Measurements from ENCODE around the gene MAGI2.

The MAGI2 gene

DNA sequence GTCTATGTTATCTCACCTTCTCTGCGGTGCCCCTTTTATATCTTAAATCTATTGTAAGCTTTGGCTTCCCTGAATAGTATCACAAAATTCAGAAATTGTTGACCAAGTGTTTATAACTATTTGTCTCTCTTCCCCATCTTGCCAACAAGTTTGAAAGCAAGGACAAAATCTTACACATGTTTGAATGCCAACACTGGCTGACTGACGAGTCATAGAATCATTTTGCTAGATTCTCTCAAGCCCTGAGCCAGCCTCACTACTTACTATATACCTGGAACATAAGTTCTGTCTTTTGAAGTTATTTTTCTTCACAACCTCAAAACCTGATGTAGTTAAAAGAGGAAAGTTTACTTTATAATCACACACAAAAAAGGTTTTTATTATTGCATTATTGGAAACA lies 954.2 kb downstream of the MAGI2 start:
- no peaks in the 10 kb centered on the region for H3K79me1 ChIP-seq (ENCODE audit: low read depth, low read length)
- no peaks in the 10 kb centered on the region for H3K9me3 ChIP-seq (replicated peaks in 1 of 2; ENCODE audit: control insufficient read depth in 2 of 2, insufficient read depth in 1 of 2, low read depth in 1 of 2, low read length in 2 of 2)
- WGBS, 2 donors (ENCODE audit: extremely low coverage in 2 of 2, insufficient read length in 2 of 2, insufficient replicate concordance in 1 of 2), result no CpG with 5 or more reads among the region's 2 CpGs
- no peak overlapping the region for H3K18ac ChIP-seq (ENCODE audit: low read length)
- H3K9ac ChIP-seq (ENCODE audit: low read depth, low read length, poor library complexity), result no peak overlapping the region
- H3K4me1 ChIP-seq (ENCODE audit: control insufficient read depth in 2 of 2, insufficient read depth in 1 of 2, low read depth in 1 of 2, low read length in 2 of 2), result peaks cover 0 to 2% of the 10 kb centered on the region in 2 donors
- H3K23ac ChIP-seq (ENCODE audit: low read depth, low read length, poor library complexity), result no peak overlapping the region
- no peak overlapping the region for H2BK12ac ChIP-seq (ENCODE audit: low read length)
- H2BK120ac ChIP-seq (ENCODE audit: low read depth, low read length), result no peak overlapping the region
- H3K27ac ChIP-seq (replicated peaks; ENCODE audit: low read length), result no peak overlapping the region
- no peak for DNase-seq (ENCODE audit: low spot score)
- H2BK5ac ChIP-seq (ENCODE audit: low read length), result no peak overlapping the region
- H3K27me3 ChIP-seq (ENCODE audit: control insufficient read depth in 3 of 3, insufficient read depth in 3 of 3, low read depth in 1 of 3, low read length in 3 of 3), result no peaks in the 10 kb centered on the region
- no peak overlapping the region for H3K4me2 ChIP-seq (ENCODE audit: insufficient read depth, low read length, poor library complexity, severe bottlenecking)
- H2AFZ ChIP-seq (ENCODE audit: low read length), result no peak overlapping the region
- H2BK15ac ChIP-seq (ENCODE audit: low read length), result no peak overlapping the region
- no peaks in the 10 kb centered on the region for H3K36me3 ChIP-seq (replicated peaks in 1 of 2; ENCODE audit: control insufficient read depth in 2 of 2, insufficient read depth in 2 of 2, low read length in 2 of 2)
- no peak overlapping the region for H4K91ac ChIP-seq (ENCODE audit: low read depth, low read length, poor library complexity)
- no peak overlapping the region for H3K4ac ChIP-seq (ENCODE audit: low read length)
- no peak overlapping the region for H4K8ac ChIP-seq (ENCODE audit: low read depth, low read length)
- no peak overlapping the region for H2AK5ac ChIP-seq (ENCODE audit: low read depth, low read length)
- H3K14ac ChIP-seq (ENCODE audit: low read length), result no peak overlapping the region
- H3K4me3 ChIP-seq (ENCODE audit: low read length in 2 of 2), result no peak overlapping the region

DNA sequence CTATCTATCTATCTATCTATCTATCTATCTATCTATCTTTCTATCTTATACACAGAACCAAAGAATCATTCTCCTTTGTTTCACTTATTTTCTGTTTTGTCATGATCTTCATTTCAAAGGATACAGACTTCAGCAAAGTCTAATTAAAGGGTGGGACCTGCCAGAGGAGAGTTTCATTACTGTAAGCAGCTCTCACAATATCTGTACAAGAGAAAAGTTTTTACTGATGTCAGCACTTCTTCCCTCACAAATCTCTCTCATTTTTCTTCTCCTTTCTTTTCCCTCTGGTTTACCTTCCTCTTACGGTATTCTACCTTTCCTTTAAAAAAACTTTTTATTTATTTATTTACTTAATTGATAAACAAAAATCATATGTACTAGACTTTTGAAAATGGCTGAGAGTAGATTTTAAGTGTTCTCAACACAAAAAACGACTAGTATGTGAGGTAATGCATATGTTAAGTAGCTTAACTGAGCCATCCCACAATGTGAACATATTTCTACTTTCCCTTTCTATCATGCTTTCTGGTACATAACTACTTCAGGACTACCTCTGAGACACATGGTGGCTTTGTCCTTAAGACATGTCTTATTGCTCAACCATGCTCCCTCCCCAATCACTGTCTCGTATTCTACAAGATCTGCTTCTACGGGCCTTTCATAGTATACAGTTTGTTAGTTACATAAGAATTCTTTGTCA lies 955.6 kb downstream of the MAGI2 start:
- H3K27me3 ChIP-seq (ENCODE audit: control insufficient read depth in 3 of 3, insufficient read depth in 3 of 3, low read depth in 1 of 3, low read length in 3 of 3), result no peaks in the 10 kb centered on the region
- peaks cover 0 to 2% of the 10 kb centered on the region in 2 donors for H3K4me1 ChIP-seq (ENCODE audit: control insufficient read depth in 2 of 2, insufficient read depth in 1 of 2, low read depth in 1 of 2, low read length in 2 of 2)
- no peaks in the 10 kb centered on the region for H3K9me3 ChIP-seq (replicated peaks in 1 of 2; ENCODE audit: control insufficient read depth in 2 of 2, insufficient read depth in 1 of 2, low read depth in 1 of 2, low read length in 2 of 2)
- no peak overlapping the region for H3K4me3 ChIP-seq (ENCODE audit: low read length in 2 of 2)
- H3K79me1 ChIP-seq (ENCODE audit: low read depth, low read length), result no peaks in the 10 kb centered on the region
- DNase-seq (ENCODE audit: low spot score), result no peak
- 100% methylated on average over 1 of the region's 4 CpGs; no CpG with 5 or more reads in 1 of the 2 donors for WGBS, 2 donors (ENCODE audit: extremely low coverage in 2 of 2, insufficient read length in 2 of 2, insufficient replicate concordance in 1 of 2)
- H3K9ac ChIP-seq (ENCODE audit: low read depth, low read length, poor library complexity), result no peak overlapping the region
- H2BK5ac ChIP-seq (ENCODE audit: low read length), result no peak overlapping the region
- no peaks in the 10 kb centered on the region for H3K36me3 ChIP-seq (replicated peaks in 1 of 2; ENCODE audit: control insufficient read depth in 2 of 2, insufficient read depth in 2 of 2, low read length in 2 of 2)
- H2BK15ac ChIP-seq (ENCODE audit: low read length), result no peak overlapping the region
- no peak overlapping the region for H3K18ac ChIP-seq (ENCODE audit: low read length)
- H2BK120ac ChIP-seq (ENCODE audit: low read depth, low read length), result no peak overlapping the region
- H4K8ac ChIP-seq (ENCODE audit: low read depth, low read length), result no peak overlapping the region
- no peak overlapping the region for H3K4ac ChIP-seq (ENCODE audit: low read length)
- H3K4me2 ChIP-seq (ENCODE audit: insufficient read depth, low read length, poor library complexity, severe bottlenecking), result no peak overlapping the region
- no peak overlapping the region for H2BK12ac ChIP-seq (ENCODE audit: low read length)
- H3K23ac ChIP-seq (ENCODE audit: low read depth, low read length, poor library complexity), result no peak overlapping the region
- no peak overlapping the region for H3K27ac ChIP-seq (replicated peaks; ENCODE audit: low read length)
- no peak overlapping the region for H4K91ac ChIP-seq (ENCODE audit: low read depth, low read length, poor library complexity)
- no peak overlapping the region for H2AFZ ChIP-seq (ENCODE audit: low read length)
- no peak overlapping the region for H2AK5ac ChIP-seq (ENCODE audit: low read depth, low read length)
- H3K14ac ChIP-seq (ENCODE audit: low read length), result no peak overlapping the region

DNA sequence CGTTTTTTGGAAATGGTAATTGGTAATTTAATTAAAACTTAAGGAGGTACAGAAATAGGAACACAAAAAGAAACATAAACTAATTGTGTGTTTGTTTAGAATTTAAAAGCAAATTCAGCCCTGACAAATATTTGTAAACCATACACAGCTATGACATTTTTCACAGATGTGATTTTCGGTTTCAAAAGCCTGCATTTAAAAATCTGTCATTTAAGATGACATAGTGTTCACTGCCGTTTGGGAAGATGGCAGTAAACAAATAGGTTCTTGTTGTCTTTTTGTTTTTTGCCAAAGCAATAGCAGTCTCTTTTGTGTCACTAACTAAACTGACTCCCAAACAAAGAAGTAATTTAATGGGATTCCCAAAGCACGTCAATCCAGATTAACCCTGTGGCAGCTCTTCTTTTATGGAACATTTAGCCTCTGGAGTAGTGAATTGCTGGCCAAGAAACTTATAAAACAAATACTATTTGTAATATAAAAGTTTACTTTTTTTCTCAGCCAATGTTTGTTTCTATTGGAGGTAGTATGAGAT lies 957.3 kb downstream of the MAGI2 start:
- no peak overlapping the region for H3K4me2 ChIP-seq (ENCODE audit: insufficient read depth, low read length, poor library complexity, severe bottlenecking)
- no peak overlapping the region for H3K23ac ChIP-seq (ENCODE audit: low read depth, low read length, poor library complexity)
- no peak overlapping the region for H3K4ac ChIP-seq (ENCODE audit: low read length)
- no peak overlapping the region for H3K4me3 ChIP-seq (ENCODE audit: low read length in 2 of 2)
- no peaks in the 10 kb centered on the region for H3K36me3 ChIP-seq (replicated peaks in 1 of 2; ENCODE audit: control insufficient read depth in 2 of 2, insufficient read depth in 2 of 2, low read length in 2 of 2)
- H3K9ac ChIP-seq (ENCODE audit: low read depth, low read length, poor library complexity), result no peak overlapping the region
- no peak overlapping the region for H3K18ac ChIP-seq (ENCODE audit: low read length)
- peak; percentile 46 for DNase-seq (ENCODE audit: low spot score)
- H3K27me3 ChIP-seq (ENCODE audit: control insufficient read depth in 3 of 3, insufficient read depth in 3 of 3, low read depth in 1 of 3, low read length in 3 of 3), result no peaks in the 10 kb centered on the region
- H3K9me3 ChIP-seq (replicated peaks in 1 of 2; ENCODE audit: control insufficient read depth in 2 of 2, insufficient read depth in 1 of 2, low read depth in 1 of 2, low read length in 2 of 2), result no peaks in the 10 kb centered on the region
- no peak overlapping the region for H2BK5ac ChIP-seq (ENCODE audit: low read length)
- H4K91ac ChIP-seq (ENCODE audit: low read depth, low read length, poor library complexity), result no peak overlapping the region
- H2BK15ac ChIP-seq (ENCODE audit: low read length), result no peak overlapping the region
- no peak overlapping the region for H3K14ac ChIP-seq (ENCODE audit: low read length)
- peaks cover 0 to 2% of the 10 kb centered on the region in 2 donors for H3K4me1 ChIP-seq (ENCODE audit: control insufficient read depth in 2 of 2, insufficient read depth in 1 of 2, low read depth in 1 of 2, low read length in 2 of 2)
- no peak overlapping the region for H2BK120ac ChIP-seq (ENCODE audit: low read depth, low read length)
- H2AFZ ChIP-seq (ENCODE audit: low read length), result no peak overlapping the region
- H2AK5ac ChIP-seq (ENCODE audit: low read depth, low read length), result no peak overlapping the region
- no peaks in the 10 kb centered on the region for H3K79me1 ChIP-seq (ENCODE audit: low read depth, low read length)
- no peak overlapping the region for H3K27ac ChIP-seq (replicated peaks; ENCODE audit: low read length)
- H2BK12ac ChIP-seq (ENCODE audit: low read length), result no peak overlapping the region
- 100% methylated on average over 1 of the region's 4 CpGs for WGBS, 2 donors (ENCODE audit: extremely low coverage in 2 of 2, insufficient read length in 2 of 2, insufficient replicate concordance in 1 of 2)
- no peak overlapping the region for H4K8ac ChIP-seq (ENCODE audit: low read depth, low read length)

DNA sequence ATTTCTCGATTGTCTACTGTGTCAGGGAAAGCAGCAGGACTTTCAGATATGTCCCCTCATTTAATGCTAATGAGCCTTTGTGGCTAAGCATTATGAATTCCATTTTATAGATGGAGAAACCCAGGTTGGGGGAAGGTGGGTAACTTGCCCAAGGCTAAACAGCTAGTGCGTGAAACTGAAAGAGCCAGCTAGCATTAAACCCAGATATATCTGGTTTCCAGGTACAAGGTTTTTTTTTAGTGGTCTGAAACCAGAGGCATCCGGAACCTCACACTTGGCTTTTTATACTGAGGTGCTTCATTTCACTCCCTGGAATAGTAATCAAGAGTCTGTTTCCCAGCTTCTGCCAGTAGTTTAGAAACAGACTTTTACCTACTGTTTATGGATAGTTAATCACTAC lies 960.1 kb downstream of the MAGI2 start:
- Histone ChIP-seq H3K9ac (ENCODE audit: low read depth, low read length, poor library complexity) (no peak overlapping the region), H3K4ac (ENCODE audit: low read length) (no peak overlapping the region), H3K36me3 (replicated peaks in 1 of 2; ENCODE audit: control insufficient read depth in 2 of 2, insufficient read depth in 2 of 2, low read length in 2 of 2) (no peaks in the 10 kb centered on the region), H3K4me1 (ENCODE audit: control insufficient read depth in 2 of 2, insufficient read depth in 1 of 2, low read depth in 1 of 2, low read length in 2 of 2) (peaks cover 2 to 15% of the 10 kb centered on the region in 2 donors), H2BK12ac (ENCODE audit: low read length) (no peak overlapping the region), H2BK5ac (ENCODE audit: low read length) (no peak overlapping the region), H2BK120ac (ENCODE audit: low read depth, low read length) (no peak overlapping the region), H3K23ac (ENCODE audit: low read depth, low read length, poor library complexity) (no peak overlapping the region), H2AK5ac (ENCODE audit: low read depth, low read length) (no peak overlapping the region), H3K4me2 (ENCODE audit: insufficient read depth, low read length, poor library complexity, severe bottlenecking) (no peak overlapping the region), H3K79me1 (ENCODE audit: low read depth, low read length) (no peaks in the 10 kb centered on the region), H3K18ac (ENCODE audit: low read length) (no peak overlapping the region), H3K27ac (replicated peaks; ENCODE audit: low read length) (no peak overlapping the region), H2AFZ (ENCODE audit: low read length) (no peak overlapping the region), H2BK15ac (ENCODE audit: low read length) (no peak overlapping the region), H3K27me3 (ENCODE audit: control insufficient read depth in 3 of 3, insufficient read depth in 3 of 3, low read depth in 1 of 3, low read length in 3 of 3) (no peaks in the 10 kb centered on the region), H3K4me3 (ENCODE audit: low read length in 2 of 2) (no peak overlapping the region), H3K9me3 (replicated peaks in 1 of 2; ENCODE audit: control insufficient read depth in 2 of 2, insufficient read depth in 1 of 2, low read depth in 1 of 2, low read length in 2 of 2) (no peaks in the 10 kb centered on the region), H4K8ac (ENCODE audit: low read depth, low read length) (no peak overlapping the region), H4K91ac (ENCODE audit: low read depth, low read length, poor library complexity) (no peak overlapping the region), H3K14ac (ENCODE audit: low read length) (no peak overlapping the region)
- no peak for DNase-seq (ENCODE audit: low spot score)
- no CpG with 5 or more reads among the region's 3 CpGs for WGBS, 2 donors (ENCODE audit: extremely low coverage in 2 of 2, insufficient read length in 2 of 2, insufficient replicate concordance in 1 of 2)

All from neuronal stem cell (in vitro differentiated cells).